ENCODE results near the gene EEA1.
"Not testable (repeated sequence)": the region's sequence is repeated elsewhere in the genome, so short reads cannot be mapped to it uniquely, and the experiment has no call there.

EEA1 gene

DNA sequence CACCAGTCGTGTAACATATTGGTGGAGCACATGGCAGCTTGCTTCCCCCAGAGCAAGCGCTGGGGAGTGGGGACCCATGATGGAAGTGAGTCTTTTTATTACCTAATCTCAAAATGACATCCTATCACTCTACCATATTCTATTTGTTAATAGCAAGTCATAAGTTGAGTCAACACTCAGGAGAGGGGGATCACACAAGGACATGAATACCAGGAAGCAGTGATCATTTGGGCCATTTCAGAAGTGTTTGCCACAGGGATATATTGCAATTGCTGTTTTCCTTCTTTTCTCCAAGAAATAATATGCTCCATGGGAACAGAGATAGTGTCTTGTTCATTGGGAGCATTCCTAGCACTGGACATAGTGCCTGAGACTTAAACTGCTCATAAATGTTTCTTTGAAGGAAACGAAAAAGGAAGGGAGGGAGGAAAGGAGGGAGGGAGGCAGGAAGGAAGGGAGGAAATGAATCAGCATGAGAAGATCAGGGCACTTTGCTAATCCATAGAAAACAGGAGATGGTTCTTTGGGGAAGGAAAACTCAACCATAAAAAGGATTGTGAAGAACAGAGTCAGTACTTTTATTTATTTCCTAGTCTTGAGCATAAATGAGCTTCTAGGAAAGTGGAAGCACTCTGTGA, 39.2 kb upstream of the EEA1 start:
- no peak overlapping the region for H3K27ac ChIP-seq
- DNase-seq (ENCODE audit: low spot score), result no peak
- TF ChIP-seq, protein P1, sequence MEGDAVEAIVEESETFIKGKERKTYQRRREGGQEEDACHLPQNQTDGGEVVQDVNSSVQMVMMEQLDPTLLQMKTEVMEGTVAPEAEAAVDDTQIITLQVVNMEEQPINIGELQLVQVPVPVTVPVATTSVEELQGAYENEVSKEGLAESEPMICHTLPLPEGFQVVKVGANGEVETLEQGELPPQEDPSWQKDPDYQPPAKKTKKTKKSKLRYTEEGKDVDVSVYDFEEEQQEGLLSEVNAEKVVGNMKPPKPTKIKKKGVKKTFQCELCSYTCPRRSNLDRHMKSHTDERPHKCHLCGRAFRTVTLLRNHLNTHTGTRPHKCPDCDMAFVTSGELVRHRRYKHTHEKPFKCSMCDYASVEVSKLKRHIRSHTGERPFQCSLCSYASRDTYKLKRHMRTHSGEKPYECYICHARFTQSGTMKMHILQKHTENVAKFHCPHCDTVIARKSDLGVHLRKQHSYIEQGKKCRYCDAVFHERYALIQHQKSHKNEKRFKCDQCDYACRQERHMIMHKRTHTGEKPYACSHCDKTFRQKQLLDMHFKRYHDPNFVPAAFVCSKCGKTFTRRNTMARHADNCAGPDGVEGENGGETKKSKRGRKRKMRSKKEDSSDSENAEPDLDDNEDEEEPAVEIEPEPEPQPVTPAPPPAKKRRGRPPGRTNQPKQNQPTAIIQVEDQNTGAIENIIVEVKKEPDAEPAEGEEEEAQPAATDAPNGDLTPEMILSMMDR (IDR thresholded peaks at IDR 0.05), result no peak
- H3K4me3 ChIP-seq, result no peak overlapping the region

DNA sequence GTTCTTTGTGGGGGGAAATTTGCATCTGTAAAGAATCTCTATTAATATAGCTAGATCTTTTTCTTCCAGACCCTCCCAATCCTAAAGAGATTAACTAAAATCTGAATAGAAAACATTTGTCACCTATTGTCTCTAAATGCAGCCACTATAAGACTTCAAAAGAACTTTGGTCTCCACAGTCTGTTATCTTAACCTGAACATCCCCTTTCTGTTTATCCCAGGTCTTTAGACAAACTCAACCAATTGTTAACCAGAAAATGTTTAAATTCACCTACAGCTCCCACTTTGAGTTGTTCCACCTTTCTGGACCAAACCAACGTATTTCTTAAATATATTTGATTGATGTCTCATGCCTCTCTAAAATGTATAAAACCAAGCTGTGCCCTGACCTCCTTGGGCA, 35.3 kb upstream of the EEA1 start:
- not testable (repeated sequence) for DNase-seq (ENCODE audit: low spot score); H3K4me3 ChIP-seq; H3K27ac ChIP-seq

DNA sequence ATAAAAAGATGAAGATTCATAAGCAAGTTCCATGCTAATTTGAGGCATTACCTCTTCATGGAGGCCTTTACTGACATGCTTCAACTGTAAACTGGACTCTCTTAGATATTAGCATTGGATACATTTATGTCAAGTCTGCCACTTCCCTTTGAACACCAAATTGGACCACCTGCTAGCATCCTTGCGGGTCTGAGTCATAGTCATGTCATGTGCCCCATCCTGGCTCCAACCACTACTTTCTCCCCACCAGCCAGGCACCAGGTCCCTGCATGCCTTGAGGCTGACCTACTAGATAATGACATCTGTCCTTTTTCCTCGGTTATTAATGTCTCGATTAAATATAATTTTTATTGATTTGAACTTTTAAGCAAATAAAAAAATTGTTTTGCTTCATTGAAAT, 32.9 kb upstream of the EEA1 start:
- DNase-seq (ENCODE audit: low spot score), result no peak
- H3K27ac ChIP-seq, result no peak overlapping the region
- TF ChIP-seq, protein P1 (IDR thresholded peaks at IDR 0.05), result no peak

DNA sequence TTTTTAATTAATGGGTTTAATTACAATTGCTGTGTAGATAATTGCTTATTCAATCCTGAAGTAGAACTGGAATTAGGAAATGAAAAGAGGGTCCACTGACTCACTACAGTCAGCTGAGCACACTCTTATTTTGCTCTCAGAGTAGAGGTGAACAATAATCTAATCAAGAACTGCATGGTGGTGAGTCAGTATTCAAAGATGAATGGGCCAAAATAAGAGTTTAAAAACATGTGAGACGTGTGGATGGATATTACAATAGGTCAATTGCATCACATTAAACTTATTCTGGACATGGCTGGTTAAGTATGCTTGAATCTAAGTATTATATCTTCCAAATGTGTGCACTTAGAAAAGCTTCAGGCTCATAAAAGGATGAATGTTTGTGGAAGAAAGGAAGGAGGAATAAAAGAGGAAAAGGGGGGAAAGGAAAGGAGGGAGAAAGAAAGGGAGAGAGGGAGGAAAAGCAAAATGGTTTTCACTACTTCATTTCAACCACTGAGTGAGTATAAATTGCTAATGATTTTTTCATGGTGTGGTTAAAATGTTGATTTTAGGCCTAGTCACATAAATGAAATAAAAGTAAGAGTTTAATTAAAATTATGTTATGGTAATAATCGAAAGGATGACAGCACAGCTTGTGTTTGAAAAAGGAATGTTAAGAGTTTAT, 27.0 kb upstream of the EEA1 start:
- TF ChIP-seq, protein P1 (IDR thresholded peaks at IDR 0.05), result no peak
- no peak for DNase-seq (ENCODE audit: low spot score)
- no peak overlapping the region for H3K27ac ChIP-seq
- no peak overlapping the region for H3K4me3 ChIP-seq

More for the DNA sequence above, 32.9 kb upstream of the EEA1 start:
- no peak overlapping the region for H3K4me3 ChIP-seq

DNA sequence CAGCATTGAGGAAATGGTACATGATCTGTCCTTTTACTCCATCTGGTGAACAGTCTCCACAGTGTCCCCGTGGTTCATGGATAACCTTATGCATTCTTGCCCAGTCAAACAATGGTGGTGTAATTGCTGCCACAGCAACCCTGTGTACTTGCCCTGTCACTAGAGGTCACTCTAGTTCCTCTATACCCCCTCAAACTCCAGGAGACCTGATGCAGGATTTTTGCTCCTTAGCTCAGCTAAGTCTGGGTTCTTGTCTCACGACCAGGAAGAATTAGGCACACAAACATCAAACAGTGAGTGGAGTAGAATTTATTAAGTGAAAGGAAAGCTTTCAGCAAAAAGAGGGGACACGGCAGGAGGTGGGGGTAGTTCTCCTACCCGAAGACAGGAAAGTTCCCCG, 24.7 kb upstream of the EEA1 start:
- no peak for DNase-seq (ENCODE audit: low spot score)

DNA sequence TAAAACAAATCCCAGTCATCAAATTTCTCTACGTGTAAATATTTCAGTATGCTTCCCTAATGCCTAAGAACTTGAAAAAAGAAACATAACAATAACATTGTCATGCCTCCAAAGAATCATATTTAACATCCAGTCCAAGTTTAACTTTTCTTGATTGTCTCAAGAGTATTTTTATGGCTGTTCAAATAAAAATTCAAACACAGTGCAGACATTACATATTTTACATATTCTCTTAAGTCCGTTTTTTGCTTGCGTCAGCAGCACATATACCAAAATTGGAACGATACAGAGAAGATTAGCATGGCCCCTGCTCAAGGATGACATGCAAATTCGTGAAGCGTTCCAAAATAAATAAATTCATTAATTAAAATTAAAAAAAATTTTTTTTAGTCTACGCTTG, 23.3 kb upstream of the EEA1 start:
- Histone ChIP-seq H3K27ac (no peak overlapping the region), H3K4me3 (no peak overlapping the region)
- TF ChIP-seq, protein P1 (IDR thresholded peaks at IDR 0.05), result no peak
- no peak for DNase-seq (ENCODE audit: low spot score)

More for the DNA sequence above, 24.7 kb upstream of the EEA1 start:
- TF ChIP-seq, protein P1 (IDR thresholded peaks at IDR 0.05), result no peak
- Histone ChIP-seq H3K4me3 (no peak overlapping the region), H3K27ac (no peak overlapping the region)

DNA sequence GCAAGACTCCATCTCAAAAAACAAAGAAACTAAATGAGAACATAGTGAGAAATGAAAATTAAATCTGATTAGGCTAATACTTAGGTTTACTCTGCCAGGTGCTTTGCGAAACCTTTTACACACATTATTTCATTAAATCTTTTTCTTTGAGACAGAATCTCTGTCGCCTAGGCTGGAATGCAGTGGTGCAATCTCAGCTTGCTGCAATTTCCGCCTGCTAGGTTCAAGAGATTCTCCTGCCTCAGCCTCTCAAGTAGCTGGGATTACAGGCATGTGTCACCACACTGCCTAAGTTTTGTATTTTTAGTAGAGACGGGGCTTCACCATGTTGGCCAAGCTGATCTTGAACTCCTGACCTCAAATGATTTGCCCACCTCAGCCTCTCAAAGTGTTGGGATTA, 21.9 kb upstream of the EEA1 start:
- Histone ChIP-seq H3K27ac (no peak overlapping the region), H3K4me3 (no peak overlapping the region)
- TF ChIP-seq, protein P1 (IDR thresholded peaks at IDR 0.05), result no peak
- no peak for DNase-seq (ENCODE audit: low spot score)

Data from coronary artery (tissue), 2 donors.